NB4 (cell line): Measurements from ENCODE around the gene ZMYND10.
A peak's percentile ranks its signal among the peaks of the same experiment; 100 is the strongest.

ENCODE experiments used
- MYC ChIP-seq: IDR thresholded peaks from 2 replicates; pipeline ENCODE4 v1.6.1; 2011; ENCODE audit warnings: low read depth, low read length
- POLR2A ChIP-seq: IDR thresholded peaks from 2 replicates; pipeline ENCODE4 v1.6.1; 2011; ENCODE audit warnings: mild to moderate bottlenecking; ENCODE audit not compliant: insufficient read length; ENCODE audit errors: extremely low read depth
- TF ChIP-seq, protein P1 (sequence below): IDR thresholded peaks from one replicate; pipeline ENCODE4 v1.5.1; 2012; ENCODE audit warnings: low read depth, low read length
- TF ChIP-seq, protein P2 (sequence below): IDR thresholded peaks from 2 replicates; pipeline ENCODE4 v1.6.1; 2011; ENCODE audit warnings: low read depth, low read length

DNA sequence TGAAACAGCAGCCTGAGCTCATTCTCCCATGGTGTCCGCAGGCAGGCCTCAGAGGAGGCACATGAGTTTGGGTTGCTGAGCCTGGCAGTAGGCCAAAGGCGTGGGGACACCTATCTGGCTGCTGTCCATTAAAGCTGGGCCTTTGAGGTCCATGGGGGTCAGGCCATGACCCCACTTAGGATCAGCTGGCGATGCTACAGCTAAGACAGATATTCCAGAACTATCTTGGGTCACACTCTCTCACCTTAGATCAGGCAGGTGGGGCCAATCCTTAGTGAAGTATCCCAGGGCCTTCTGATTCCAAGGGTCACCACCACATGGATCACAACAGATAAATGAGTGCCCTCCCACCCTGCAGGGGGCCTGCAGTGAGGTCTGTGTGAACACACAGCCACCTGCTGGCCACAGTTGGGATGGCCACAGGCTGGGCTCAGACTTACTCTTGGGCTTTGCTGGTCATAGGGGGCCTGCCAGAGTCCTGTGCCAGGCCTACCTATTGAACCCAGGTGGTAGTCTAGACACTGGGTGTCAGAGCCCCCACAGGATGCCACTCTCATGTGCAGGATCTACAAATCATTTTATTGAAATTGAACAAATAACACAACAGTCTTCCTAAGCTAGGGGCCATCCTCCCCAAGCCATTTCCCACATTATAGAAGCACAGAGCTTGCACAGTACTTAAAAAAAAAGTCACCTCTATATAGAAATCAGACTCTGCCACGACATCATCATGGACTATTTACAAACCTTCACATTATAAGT is 21.0 kb downstream of the ZMYND10 start:
- TF ChIP-seq, protein P1, sequence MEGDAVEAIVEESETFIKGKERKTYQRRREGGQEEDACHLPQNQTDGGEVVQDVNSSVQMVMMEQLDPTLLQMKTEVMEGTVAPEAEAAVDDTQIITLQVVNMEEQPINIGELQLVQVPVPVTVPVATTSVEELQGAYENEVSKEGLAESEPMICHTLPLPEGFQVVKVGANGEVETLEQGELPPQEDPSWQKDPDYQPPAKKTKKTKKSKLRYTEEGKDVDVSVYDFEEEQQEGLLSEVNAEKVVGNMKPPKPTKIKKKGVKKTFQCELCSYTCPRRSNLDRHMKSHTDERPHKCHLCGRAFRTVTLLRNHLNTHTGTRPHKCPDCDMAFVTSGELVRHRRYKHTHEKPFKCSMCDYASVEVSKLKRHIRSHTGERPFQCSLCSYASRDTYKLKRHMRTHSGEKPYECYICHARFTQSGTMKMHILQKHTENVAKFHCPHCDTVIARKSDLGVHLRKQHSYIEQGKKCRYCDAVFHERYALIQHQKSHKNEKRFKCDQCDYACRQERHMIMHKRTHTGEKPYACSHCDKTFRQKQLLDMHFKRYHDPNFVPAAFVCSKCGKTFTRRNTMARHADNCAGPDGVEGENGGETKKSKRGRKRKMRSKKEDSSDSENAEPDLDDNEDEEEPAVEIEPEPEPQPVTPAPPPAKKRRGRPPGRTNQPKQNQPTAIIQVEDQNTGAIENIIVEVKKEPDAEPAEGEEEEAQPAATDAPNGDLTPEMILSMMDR, result peak; percentile 84
- no peak for TF ChIP-seq POLR2A
- TF ChIP-seq, protein P2, sequence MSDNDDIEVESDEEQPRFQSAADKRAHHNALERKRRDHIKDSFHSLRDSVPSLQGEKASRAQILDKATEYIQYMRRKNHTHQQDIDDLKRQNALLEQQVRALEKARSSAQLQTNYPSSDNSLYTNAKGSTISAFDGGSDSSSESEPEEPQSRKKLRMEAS, result peak; percentile 51
- peak; percentile 30; the same call in 1 of the 2 replicates for TF ChIP-seq MYC
